ENCODE results near the gene DGKE. TPM values are rescaled to one million over a fixed set of nuclear protein-coding genes. Genes with fewer than 3 reads are reported as not detected.

The DGKE gene
- total and polyA plus RNA-seq, 2 of the 8 experiments (the other 6 are each of a cell fraction or from before 2014, with no cell fraction given) = 1.7 to 7.4 TPM

DNA sequence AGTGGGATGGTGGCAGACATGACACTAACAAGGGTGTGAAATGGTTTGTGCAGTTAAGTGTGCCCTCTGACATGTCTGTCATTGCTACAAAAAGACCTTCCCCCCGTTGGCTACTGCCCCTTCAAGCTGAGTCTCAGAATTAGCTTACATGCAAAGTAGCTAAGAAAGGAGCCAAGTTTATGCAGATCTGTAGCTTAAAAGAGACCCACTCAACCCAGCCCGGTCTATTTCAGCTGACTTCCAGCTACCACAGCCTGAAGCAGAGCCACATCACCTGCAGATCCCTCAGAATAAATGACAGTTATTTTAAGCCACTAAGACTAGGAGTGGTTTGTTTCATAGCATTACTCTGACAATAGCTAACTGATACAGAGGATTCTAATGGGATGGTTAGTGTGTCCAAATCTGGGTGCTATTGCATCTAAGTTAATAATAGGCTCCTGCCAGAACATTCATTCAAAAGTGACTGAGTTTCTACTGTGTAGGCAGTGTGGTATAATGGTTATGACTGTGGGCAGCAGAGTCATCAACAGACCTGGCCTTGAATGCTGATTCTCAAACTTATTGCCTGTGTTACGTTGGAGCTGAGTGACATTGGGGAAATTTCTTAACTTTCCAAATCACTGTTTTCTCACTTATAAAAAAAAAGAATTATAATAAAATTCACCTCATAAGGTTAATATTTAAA is 12.0 kb upstream of the DGKE start (continued):
- TF ChIP-seq SP1 (IDR thresholded peaks at IDR 0.05; ENCODE audit: low read depth, low read length) (no peak), EZH2 (IDR thresholded peaks at IDR 0.05; ENCODE audit: low read depth, low read length, severe bottlenecking) (no peak), SP4 (IDR thresholded peaks at IDR 0.05; ENCODE audit: low read length) (no peak), YY1 (IDR thresholded peaks at IDR 0.05; ENCODE audit: low read depth, low read length) (no peak)
